Fibroblast of skin of left quadriceps (primary cell): ENCODE measurements around the gene SPOCK1.
A peak's percentile ranks its signal among the peaks of the same experiment; 100 is the strongest.

Experiments used
- DNase-seq, 2 experiments: peaks; one replicate each; pipeline ENCODE4 v3.0.0-alpha.2; 2013; ENCODE audit warnings: low read depth in 2 of 2

The SPOCK1 gene

DNA sequence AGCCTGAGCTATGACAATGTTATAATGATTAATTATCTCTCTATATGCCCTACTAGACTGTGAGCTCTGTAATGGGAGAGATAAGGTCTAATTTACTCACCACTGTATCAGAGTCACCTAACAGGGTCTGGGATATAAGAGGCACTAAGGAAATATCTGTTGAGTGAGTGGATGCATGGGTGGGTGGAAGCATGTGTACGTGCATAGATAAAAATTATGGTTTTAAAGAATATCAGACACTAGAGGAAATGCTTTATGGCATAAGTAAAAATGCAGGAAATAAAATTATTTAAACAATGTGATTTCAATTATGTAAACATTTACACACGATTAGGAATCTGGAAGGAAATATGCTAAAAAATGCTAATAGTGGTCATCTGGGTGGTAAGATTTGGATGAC, 137.8 kb downstream of the SPOCK1 start:
- peak; percentile 54 to 67 for DNase-seq

DNA sequence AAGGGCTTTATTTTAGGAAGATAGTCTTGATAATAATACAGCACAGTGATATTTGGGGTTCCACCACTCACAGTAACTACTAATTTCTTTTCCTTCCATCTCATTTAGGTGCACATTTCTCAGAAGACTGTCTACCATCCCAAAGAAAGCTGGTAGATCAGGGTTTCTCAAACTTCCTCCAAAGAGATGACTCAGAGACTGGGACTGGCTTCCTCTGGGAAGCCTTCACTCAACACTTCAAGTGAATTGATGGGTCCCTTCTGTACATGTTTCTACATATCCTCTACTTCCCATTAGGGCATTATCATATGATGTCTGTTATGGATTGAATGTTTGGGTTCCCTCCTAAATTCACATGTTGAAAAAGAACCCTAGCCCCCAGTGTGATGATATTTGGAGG, 138.5 kb downstream of the SPOCK1 start:
- DNase-seq = no peak

GRCh38 chr5:137359941-137360340, 139.2 kb downstream of the SPOCK1 start:
- DNase-seq = no peak

DNA sequence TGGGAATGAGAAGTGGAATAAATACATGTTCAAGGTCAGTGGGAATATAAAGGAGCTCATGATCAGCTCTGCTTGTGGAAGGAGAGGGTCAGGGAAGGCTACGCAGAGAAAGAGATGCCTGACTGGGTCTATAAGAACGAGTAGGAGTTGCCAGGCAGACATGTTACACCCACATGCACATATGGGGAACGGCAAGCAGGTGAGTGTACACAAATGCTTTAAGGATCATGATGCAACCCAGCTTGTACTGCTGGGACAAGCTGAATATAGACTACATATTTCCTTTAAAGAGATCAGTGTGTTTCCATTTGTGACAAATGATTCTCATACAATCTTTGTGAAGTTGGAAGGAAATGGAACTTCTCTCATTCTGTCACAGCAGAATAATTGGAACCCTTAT, 141.7 kb downstream of the SPOCK1 start:
- DNase-seq = no peak

DNA sequence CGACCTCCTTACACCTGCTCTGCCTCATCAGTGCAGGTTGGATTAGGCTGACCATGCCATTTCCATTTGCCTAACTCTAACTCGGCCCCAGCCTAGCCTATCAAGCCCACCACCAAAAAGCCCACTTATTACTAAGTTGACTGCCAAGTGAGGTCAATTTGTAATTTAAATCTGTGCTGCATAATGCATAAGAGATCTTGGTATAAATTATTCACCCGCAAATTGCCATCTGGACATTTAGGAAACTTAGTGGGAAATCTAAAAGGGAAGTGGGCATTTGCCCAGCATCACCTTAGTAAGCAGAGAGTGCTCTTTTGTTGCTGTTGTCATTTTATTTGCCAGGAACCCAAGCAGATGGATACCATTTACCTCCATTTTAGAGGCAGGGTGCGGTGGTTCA, 143.0 kb downstream of the SPOCK1 start:
- DNase-seq = no peak

DNA sequence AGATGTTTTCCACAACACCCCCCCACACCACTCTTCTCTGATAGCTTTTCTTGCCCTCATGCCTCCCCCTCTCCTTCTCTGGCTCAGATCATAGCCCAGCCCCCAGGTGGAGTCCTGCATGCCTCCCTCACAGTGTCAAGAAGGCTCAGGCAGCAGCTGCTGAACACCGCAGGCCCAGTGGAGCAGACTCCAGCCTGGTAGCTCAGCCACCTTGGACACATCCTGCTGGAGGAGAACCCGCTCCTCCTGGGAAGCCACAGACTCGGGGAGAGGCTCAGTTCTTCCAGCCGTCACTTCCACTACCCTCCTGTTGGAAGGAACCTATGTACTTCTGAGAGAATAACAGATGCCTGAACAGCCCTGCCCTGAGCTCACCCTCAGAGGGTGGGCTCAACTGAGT, 143.4 kb downstream of the SPOCK1 start:
- no peak for DNase-seq

- DNase-seq = no peak
Observed at GRCh38 chr5:137352095-137352494, 147.0 kb downstream of the SPOCK1 start.

DNA sequence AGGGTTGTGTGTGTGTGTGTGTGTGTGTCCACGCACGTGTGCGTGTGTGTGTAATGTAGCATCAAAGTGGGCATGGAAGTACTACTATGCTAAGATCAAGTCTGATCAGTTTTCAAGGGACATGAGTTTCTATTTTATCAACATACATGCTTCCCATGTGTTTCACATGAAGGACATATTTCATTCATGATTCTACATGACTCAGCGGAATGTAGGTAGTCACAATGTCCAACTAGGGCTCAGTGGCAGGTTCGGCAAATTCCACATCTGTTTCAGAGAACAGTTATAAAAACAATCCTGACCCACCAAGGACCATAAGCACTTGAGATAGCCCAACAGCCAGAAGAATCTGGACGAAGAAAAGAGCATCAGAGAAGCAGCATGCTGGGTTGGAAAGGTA, 148.3 kb downstream of the SPOCK1 start:
- DNase-seq = no peak

DNA sequence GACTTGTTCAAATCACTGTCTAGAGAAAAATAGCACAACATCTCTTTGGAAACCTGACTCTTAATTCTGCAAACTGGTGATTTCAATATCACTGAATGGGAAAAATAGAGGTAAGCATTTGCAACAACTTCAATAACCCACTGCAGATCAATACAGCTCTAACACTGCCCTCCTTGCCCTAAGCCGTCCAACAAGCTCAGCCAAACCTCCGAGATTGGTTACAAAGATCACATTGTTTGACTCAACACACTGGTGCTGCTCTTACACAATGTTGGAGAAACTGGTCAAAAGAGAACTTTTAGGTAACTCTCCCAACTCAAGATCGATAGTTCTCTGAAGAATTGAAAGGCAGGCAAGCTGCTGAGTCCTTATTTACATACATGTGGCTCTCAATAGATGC, 150.4 kb downstream of the SPOCK1 start:
- no peak for DNase-seq

GRCh38 chr5:137347865-137348264, 151.3 kb downstream of the SPOCK1 start:
- no peak for DNase-seq

DNA sequence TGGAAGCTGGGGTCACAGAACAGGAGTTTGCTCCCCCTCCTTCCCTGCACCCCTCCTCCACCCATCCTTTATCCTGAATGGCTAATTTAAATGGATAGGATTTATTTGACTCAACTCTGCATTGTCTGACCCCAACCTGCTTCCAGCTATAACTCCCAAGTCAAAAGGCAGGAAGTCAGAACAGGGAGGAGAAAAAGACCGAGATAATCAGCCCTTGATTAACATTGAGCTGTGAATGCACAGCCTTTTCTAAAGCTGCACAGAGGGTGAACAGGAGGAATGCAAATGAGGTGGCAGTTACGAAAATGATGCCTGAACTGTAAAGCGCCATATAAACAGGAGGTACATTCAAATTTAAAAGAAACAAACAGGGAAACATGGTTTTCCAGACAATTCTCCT, 152.8 kb downstream of the SPOCK1 start:
- DNase-seq = no peak

DNA sequence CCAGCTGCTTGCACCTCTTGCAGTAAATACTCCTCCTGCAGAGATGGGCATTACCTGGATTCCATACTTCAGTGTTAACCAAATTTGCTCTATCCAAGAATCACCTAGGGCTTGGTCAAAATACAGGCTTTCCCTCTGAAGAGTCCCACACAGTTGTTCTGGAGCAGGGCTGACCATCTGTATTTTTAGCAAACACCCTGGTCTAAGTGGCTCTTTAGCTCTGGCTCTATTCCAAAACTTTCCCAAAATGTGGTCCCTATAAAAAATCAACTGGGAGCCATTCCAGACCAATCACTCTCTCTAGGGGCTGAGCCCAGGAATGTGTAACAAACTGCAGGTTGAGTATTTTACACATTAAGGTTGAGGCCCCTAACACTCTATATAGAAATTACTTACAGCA, 153.7 kb downstream of the SPOCK1 start:
- DNase-seq = no peak

GRCh38 chr5:137344723-137345322, 154.3 kb downstream of the SPOCK1 start:
- DNase-seq = peak in 1 of 2 experiments; percentile 42

- no peak for DNase-seq
Observed at GRCh38 chr5:137344021-137344420, 155.1 kb downstream of the SPOCK1 start.

GRCh38 chr5:137342764-137343163, 156.4 kb downstream of the SPOCK1 start:
- DNase-seq = peak in 1 of 2 experiments; percentile 7

DNA sequence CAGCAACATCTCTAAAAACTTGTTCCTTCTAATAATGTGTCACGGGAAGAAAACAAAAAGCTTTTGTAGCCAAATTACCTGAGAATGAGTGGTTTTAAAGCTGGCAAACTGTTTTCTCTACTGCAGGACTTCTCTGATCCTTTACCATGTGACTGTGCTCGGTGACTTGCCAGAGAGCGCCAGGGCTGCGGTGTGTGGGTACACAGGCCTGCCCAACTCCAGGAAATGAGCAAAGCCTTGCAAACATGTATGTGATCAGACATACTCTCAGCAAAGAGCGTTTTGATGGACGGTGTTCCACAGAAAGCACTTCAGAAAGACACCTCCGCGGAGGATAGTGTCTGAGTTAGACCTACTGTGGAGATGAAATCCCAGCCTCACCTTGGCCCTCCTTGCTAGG, 157.3 kb downstream of the SPOCK1 start:
- no peak for DNase-seq

- no peak for DNase-seq
Observed at GRCh38 chr5:137340881-137341280, 158.2 kb downstream of the SPOCK1 start.

DNA sequence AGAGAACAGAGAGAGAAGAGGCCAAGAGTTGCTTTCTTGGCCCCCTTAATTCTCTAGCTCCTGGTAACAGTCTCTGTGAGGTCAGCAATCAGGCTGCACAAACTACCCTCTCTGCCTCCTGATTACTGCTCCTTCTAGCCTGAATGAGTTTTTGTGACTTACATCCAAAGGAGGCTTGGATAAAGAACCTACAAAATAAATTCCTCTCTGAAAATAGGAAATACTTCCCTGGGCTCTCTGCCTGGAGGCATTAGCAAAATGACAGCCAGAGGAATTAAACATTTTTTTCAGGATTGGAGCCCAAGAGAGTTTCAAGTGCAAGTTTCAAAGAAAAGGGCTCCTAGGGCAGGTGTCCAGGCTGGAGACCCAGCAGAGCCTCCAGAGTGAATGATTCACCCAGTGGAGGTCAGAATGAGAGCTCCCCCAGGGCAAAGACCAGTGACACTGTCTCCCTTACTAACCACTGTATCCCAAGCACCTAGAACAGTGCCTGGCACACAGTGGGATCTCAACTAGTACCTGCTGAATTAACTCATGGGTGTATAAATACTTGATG, 162.5 kb downstream of the SPOCK1 start:
- DNase-seq = no peak

DNA sequence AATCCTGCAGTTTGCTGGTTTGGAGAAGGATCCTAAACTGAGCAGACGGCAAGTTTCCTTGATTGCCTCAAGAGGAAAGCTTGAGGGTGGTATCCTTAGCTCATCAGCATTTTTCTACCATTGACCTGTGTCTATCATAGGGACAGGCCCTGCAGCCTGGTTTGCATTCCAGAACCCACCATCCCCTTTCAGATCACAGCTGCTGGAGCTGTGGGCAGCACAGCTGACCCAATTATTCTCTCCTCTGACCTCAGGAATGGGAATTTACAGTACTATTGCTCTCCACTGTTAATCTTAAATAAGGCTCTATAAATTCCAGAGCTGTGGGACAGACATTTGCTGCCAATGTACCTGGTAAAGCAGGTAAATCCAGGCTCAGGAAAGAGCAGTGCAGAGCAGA, 163.0 kb downstream of the SPOCK1 start:
- DNase-seq = no peak

GRCh38 chr5:137335493-137335892, 163.6 kb downstream of the SPOCK1 start:
- DNase-seq = no peak

DNA sequence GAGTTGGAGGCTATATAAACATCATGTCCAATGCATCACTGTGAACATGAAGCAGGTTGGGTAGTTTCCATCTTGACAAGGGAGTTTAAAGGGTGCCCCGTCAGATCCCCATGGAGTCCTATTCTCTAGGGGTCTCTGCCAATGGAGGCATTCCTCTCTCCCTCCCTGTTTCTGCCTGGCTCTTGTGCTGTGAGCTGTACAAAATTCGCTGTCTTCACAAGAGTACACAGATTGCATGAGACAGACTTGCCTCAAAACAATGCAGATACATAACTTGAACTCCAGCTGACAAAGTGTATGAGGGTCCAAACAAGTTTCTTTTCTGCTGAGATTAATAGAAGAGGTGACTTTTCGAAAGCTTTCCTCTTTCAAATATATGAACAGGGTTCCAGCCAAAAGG, 165.2 kb downstream of the SPOCK1 start:
- no peak for DNase-seq

DNA sequence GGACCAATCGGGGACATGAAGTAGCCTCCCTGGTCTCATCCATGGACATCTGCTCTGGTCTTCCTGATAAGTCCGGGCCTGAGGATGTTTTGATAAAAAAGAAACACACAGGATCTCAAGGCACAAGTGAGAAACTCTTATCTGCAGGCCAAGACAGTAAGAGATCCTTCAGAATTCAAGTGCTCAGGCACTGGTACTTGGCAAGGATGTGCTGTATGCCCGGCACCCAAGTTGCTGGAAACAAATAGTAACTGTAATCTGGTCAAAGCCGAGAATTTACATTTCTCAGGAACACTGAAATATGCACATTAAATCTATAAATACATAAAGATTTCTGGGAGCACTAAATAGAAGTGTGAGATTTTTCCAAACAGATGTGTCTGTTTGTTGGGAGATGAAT, 165.7 kb downstream of the SPOCK1 start:
- no peak for DNase-seq

- no peak for DNase-seq
Observed at GRCh38 chr5:137332296-137332695, 166.8 kb downstream of the SPOCK1 start.
